Uterine smooth muscle cell (primary cell): ENCODE results near the gene POLR3B. TPM values are rescaled to one million over a fixed set of nuclear protein-coding genes. Genes with fewer than 3 reads are reported as not detected.

Source experiments
- total RNA-seq: library from RNA; depleted of rRNA; stranded (reverse); fragments of >200 nt; gene quantifications from 2 replicates; pipeline ENCODE4 v1.2.3, GENCODE V29; 2014

POLR3B gene
- 13.0 and 17.0 TPM in 2 replicates for total RNA-seq

GRCh38 chr12:106357549-106358395, at the start of gene POLR3B:
TSS of gene POLR3B (plus strand) at chr12:106357748. CDS start at chr12:106357880, 132 bp downstream.

Other genes with a start within 250 kb of the POLR3B start
- gene NUAK1, start 218.8 kb upstream of the POLR3B start, total RNA-seq = 9.8 and 34.4 TPM in 2 replicates
- 268 and 313 TPM in 2 replicates for gene CKAP4, start 109.7 kb upstream of the POLR3B start, total RNA-seq
- gene TCP11L2, start 55.0 kb upstream of the POLR3B start, total RNA-seq = 17.9 and 42.9 TPM in 2 replicates
- not detected in 2 replicates for gene RFX4, start 225.3 kb downstream of the POLR3B start, total RNA-seq